ENCODE data around the gene SLC29A4.

- TF ChIP-seq CTCF (IDR thresholded peaks at IDR 0.05 in 4 of 5, conservative IDR thresholded peaks at IDR 0.05 in 1 of 5) (no peak), POLR2A (IDR thresholded peaks at IDR 0.05) (no peak)
These were observed 919 bp downstream of the SLC29A4 start for GRCh38 chr7:5283421-5284303.

Measured in gastrocnemius medialis (tissue), 4 donors.